Measurements from ENCODE around the gene PFKFB3.
"Not testable (repeated sequence)": the region's sequence is repeated elsewhere in the genome, so short reads cannot be mapped to it uniquely, and the experiment has no call there.

PFKFB3 gene

DNA sequence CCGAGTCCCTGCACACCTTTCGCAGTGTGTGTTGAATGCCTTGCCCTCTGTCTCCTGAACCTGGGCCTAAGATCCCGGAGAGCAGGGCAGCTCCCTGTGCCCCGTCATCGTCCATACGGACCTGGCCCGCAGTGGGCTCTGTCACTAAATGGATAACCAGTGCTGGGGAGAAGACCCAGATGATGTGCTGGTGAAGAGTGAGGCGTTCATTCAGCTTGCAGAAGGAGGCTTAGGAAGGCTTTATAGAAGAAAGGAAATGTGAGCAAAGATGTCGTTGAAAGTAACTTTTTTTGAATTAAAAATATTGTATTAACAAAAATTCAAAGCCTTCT is 34.4 kb downstream of the PFKFB3 start:
- DNase-seq (ENCODE audit: extremely low spot score), result no peak
- CTCF ChIA-PET, result no interaction called here
- no peak for TF ChIP-seq SP1 (IDR thresholded peaks at IDR 0.05)
- no peak for TF ChIP-seq NFRKB (IDR thresholded peaks at IDR 0.05)
- TF ChIP-seq FOXM1 (IDR thresholded peaks at IDR 0.05; ENCODE audit: borderline replicate concordance), result no peak
- no peak for TF ChIP-seq FOXA1 (IDR thresholded peaks at IDR 0.05)
- TF ChIP-seq ELF4 (IDR thresholded peaks at IDR 0.05), result no peak
- TF ChIP-seq ARNT (IDR thresholded peaks at IDR 0.05), result no peak
- no peak for TF ChIP-seq SUZ12 (IDR thresholded peaks at IDR 0.05)
- no peak for TF ChIP-seq LEF1 (IDR thresholded peaks at IDR 0.05; ENCODE audit: borderline replicate concordance)
- no peak for TF ChIP-seq BHLHE40 (IDR thresholded peaks at IDR 0.05; ENCODE audit: borderline replicate concordance)
- no peak for TF ChIP-seq L3MBTL2 (conservative IDR thresholded peaks at IDR 0.05)
- TF ChIP-seq ZNF384 (IDR thresholded peaks at IDR 0.05), result no peak
- TF ChIP-seq FOXK2 (IDR thresholded peaks at IDR 0.05), result no peak
- no peak for TF ChIP-seq TARDBP (IDR thresholded peaks at IDR 0.05)
- POLR2A ChIA-PET, result no interaction called here

GRCh38 chr10:6238587-6239212 is 36.0 kb downstream of the PFKFB3 start:
- POLR2A ChIA-PET; CTCF ChIA-PET; DNase-seq (ENCODE audit: extremely low spot score): not testable (repeated sequence)

DNA sequence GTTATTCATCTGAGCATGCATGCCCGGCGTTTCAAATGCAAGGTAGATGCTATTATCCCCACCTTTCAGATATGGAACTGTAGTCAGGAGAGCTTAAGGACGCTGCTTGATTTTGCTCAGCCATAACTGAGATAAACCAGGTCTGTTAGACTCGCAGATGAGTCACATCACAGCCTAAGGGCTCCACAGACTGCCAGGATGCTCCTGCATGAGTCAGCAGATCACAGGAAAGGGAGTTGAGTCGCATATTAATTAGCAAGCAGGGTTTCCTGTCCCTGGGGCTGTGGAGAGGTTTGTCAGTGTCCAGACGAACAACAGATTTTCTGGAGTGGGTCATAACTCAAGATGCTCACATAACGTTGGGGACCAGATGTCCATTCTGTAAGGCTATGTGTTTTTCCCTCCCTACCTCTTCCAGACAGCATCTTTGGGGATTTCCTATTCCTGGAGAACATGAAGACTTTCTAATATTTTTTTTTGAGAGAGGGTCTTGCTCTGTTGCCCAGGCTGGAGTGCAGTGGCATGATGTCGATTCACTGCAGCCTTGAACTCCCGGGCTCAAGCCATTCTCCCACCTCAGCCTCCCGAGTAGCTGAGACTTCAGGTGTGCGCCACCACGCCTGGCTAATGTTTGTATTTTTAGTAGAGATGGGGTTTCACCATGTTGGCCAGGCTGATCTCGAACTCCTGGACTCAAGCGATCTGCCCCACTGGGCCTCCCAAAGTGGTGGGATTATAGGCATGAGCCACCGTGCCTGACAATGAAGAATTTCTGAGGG is 36.7 kb downstream of the PFKFB3 start:
- POLR2A ChIA-PET, result no interaction called here
- no peak for TF ChIP-seq TARDBP (IDR thresholded peaks at IDR 0.05)
- TF ChIP-seq SP1 (IDR thresholded peaks at IDR 0.05), result no peak
- TF ChIP-seq FOXA1 (IDR thresholded peaks at IDR 0.05), result no peak
- TF ChIP-seq NFRKB (IDR thresholded peaks at IDR 0.05), result no peak
- no peak for TF ChIP-seq ZNF384 (IDR thresholded peaks at IDR 0.05)
- TF ChIP-seq L3MBTL2 (conservative IDR thresholded peaks at IDR 0.05), result no peak
- TF ChIP-seq HDGF (IDR thresholded peaks at IDR 0.05; ENCODE audit: borderline replicate concordance), result no peak
- TF ChIP-seq FOXK2 (IDR thresholded peaks at IDR 0.05), result no peak
- peak; percentile 21 for DNase-seq (ENCODE audit: extremely low spot score)
- CTCF ChIA-PET, result no interaction called here

DNA sequence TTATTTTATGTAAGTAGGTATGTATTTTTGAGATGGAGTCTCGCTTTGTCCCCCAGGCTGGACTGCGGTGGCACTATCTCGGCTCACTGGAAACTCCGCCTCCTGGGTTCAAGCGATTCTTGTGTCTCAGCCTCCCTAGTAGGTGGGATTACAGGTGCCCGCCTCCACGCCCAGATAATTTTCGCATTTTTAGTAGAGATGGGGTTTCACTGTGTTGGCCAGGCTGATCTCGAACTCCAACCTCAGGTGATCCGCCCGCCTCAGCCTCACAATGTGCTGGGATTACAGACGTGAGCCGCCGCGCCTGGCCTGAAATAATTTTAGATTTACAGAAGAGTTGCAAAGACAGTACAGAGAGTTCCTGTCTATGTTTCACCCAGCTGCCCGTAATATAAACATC is 37.5 kb downstream of the PFKFB3 start:
- CTCF ChIA-PET, result no interaction called here
- DNase-seq (ENCODE audit: extremely low spot score), result no peak
- TF ChIP-seq SP1 (IDR thresholded peaks at IDR 0.05), result no peak
- TF ChIP-seq ZNF384 (IDR thresholded peaks at IDR 0.05), result no peak
- TF ChIP-seq FOXK2 (IDR thresholded peaks at IDR 0.05), result no peak
- TF ChIP-seq ARNT (IDR thresholded peaks at IDR 0.05), result no peak
- TF ChIP-seq HDGF (IDR thresholded peaks at IDR 0.05; ENCODE audit: borderline replicate concordance), result no peak
- TF ChIP-seq PKNOX1 (IDR thresholded peaks at IDR 0.05), result no peak
- no peak for TF ChIP-seq FOXA1 (IDR thresholded peaks at IDR 0.05)
- no peak for TF ChIP-seq FOXM1 (IDR thresholded peaks at IDR 0.05; ENCODE audit: borderline replicate concordance)
- TF ChIP-seq NFRKB (IDR thresholded peaks at IDR 0.05), result no peak
- TF ChIP-seq LEF1 (IDR thresholded peaks at IDR 0.05; ENCODE audit: borderline replicate concordance), result no peak
- TF ChIP-seq L3MBTL2 (conservative IDR thresholded peaks at IDR 0.05), result no peak
- TF ChIP-seq ELF4 (IDR thresholded peaks at IDR 0.05), result no peak
- no peak for TF ChIP-seq BHLHE40 (IDR thresholded peaks at IDR 0.05; ENCODE audit: borderline replicate concordance)
- no peak for TF ChIP-seq CTBP1 (IDR thresholded peaks at IDR 0.05; ENCODE audit: borderline replicate concordance)
- POLR2A ChIA-PET, result no interaction called here

DNA sequence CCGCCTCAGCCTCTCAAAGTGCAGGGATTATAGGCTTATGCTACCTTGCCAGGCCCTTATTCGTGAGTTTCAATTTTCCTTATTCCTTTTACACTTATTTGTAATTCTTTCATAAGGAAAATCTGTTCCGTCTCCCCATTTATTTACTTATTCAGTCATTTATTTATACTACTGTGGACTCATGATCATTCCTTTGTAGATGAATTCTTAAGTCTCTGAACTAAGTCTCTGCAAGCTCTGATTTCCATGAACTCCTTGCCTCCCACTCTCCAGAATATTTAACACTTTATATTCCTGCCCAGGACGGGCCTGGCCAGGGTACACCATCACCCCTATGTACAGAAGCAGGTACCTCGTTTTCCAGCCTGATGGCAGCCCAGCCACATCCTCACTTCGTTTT is 39.4 kb downstream of the PFKFB3 start:
- ChIA-PET POLR2A (no interaction called here), CTCF (no interaction called here)
- TF ChIP-seq FOXM1 (IDR thresholded peaks at IDR 0.05; ENCODE audit: borderline replicate concordance), result no peak
- TF ChIP-seq L3MBTL2 (conservative IDR thresholded peaks at IDR 0.05), result no peak
- TF ChIP-seq CTBP1 (IDR thresholded peaks at IDR 0.05; ENCODE audit: borderline replicate concordance), result no peak
- no peak for TF ChIP-seq NFRKB (IDR thresholded peaks at IDR 0.05)
- no peak for TF ChIP-seq BHLHE40 (IDR thresholded peaks at IDR 0.05; ENCODE audit: borderline replicate concordance)
- TF ChIP-seq ARNT (IDR thresholded peaks at IDR 0.05), result no peak
- no peak for TF ChIP-seq SP1 (IDR thresholded peaks at IDR 0.05)
- no peak for TF ChIP-seq TARDBP (IDR thresholded peaks at IDR 0.05)
- no peak for TF ChIP-seq SUZ12 (IDR thresholded peaks at IDR 0.05)
- TF ChIP-seq ZNF384 (IDR thresholded peaks at IDR 0.05), result no peak
- DNase-seq (ENCODE audit: extremely low spot score), result no peak

DNA sequence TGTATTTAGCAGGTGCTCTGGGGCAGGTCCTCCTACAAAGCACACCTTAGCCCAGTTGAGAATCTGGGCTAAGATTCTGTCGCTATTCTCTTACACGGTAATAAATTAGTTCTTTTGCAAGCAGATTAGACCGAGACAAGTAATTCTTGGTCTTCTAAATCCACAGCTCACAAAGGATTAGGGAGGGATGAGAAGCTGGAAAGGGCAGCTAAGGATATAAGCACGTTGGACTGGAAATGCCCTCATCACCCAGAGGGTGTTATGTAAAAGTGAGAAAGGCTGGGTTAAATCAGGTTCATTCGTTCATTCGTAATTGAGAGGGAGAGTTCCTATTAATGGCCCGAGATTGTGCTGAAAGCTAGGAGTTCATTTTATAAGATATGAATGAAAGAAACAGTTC is 41.8 kb downstream of the PFKFB3 start:
- CTCF ChIA-PET, result interaction anchor here (1.5 kb wide), 1 partner anchor 157 kb away, joined by 3 read pairs; no protein-coding TSS in a partner anchor
- TF ChIP-seq SUZ12 (IDR thresholded peaks at IDR 0.05) (no peak), L3MBTL2 (conservative IDR thresholded peaks at IDR 0.05) (no peak), BHLHE40 (IDR thresholded peaks at IDR 0.05; ENCODE audit: borderline replicate concordance) (no peak), ARNT (IDR thresholded peaks at IDR 0.05) (no peak), SP1 (IDR thresholded peaks at IDR 0.05) (no peak), HDGF (IDR thresholded peaks at IDR 0.05; ENCODE audit: borderline replicate concordance) (no peak), FOXK2 (IDR thresholded peaks at IDR 0.05) (no peak), FOXM1 (IDR thresholded peaks at IDR 0.05; ENCODE audit: borderline replicate concordance) (no peak), LEF1 (IDR thresholded peaks at IDR 0.05; ENCODE audit: borderline replicate concordance) (no peak), ELF4 (IDR thresholded peaks at IDR 0.05) (no peak)
- POLR2A ChIA-PET, result interaction anchor here (1.2 to 1.5 kb wide), 2 partner anchors 10 to 42 kb away, joined by 3 read pairs; partner anchors contain the start of gene PFKFB3
- no peak for DNase-seq (ENCODE audit: extremely low spot score)

- no peak for DNase-seq (ENCODE audit: extremely low spot score)
- ChIA-PET CTCF (interaction anchor here (0.7 kb wide), 1 partner anchor 45 kb away, joined by 3 read pairs; the partner anchor contains the start of gene PFKFB3), POLR2A (no interaction called here)
- TF ChIP-seq FOXM1 (IDR thresholded peaks at IDR 0.05; ENCODE audit: borderline replicate concordance), result no peak
- TF ChIP-seq ZNF384 (IDR thresholded peaks at IDR 0.05), result no peak
- no peak for TF ChIP-seq PKNOX1 (IDR thresholded peaks at IDR 0.05)
- no peak for TF ChIP-seq ELF4 (IDR thresholded peaks at IDR 0.05)
- TF ChIP-seq FOXK2 (IDR thresholded peaks at IDR 0.05), result no peak
- no peak for TF ChIP-seq LEF1 (IDR thresholded peaks at IDR 0.05; ENCODE audit: borderline replicate concordance)
- no peak for TF ChIP-seq ARNT (IDR thresholded peaks at IDR 0.05)
- TF ChIP-seq NFRKB (IDR thresholded peaks at IDR 0.05), result no peak
- no peak for TF ChIP-seq SP1 (IDR thresholded peaks at IDR 0.05)
- no peak for TF ChIP-seq HDGF (IDR thresholded peaks at IDR 0.05; ENCODE audit: borderline replicate concordance)
- no peak for TF ChIP-seq CTBP1 (IDR thresholded peaks at IDR 0.05; ENCODE audit: borderline replicate concordance)
- no peak for TF ChIP-seq BHLHE40 (IDR thresholded peaks at IDR 0.05; ENCODE audit: borderline replicate concordance)
- no peak for TF ChIP-seq L3MBTL2 (conservative IDR thresholded peaks at IDR 0.05)
These were observed 44.4 kb downstream of the PFKFB3 start for GRCh38 chr10:6247041-6247712.

DNA sequence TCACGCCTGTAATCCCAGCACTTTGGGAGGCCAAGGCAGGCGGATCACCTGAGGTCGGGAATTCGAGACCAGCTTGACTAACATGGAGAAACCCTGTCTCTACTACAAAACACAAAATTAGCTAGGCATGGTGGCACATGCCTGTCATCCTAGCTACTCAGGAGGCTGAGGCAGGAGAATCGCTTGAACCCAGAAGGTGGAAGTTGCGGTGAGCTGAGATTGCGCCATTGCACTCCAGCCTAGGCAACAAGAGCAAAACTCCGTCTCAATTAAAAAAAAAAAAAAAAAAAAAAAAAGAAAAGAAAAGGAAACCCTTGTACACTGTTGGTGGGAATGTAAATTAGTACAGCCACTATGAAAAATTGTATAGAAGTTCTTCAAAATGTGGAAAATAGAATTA is 46.2 kb downstream of the PFKFB3 start:
- DNase-seq (ENCODE audit: extremely low spot score); POLR2A ChIA-PET: not testable (repeated sequence)
- CTCF ChIA-PET, result interaction anchor here (0.7 kb wide), 1 partner anchor 8 kb away, joined by 3 read pairs; no protein-coding TSS in a partner anchor
